ENCODE data around the gene SHBG.

DNA sequence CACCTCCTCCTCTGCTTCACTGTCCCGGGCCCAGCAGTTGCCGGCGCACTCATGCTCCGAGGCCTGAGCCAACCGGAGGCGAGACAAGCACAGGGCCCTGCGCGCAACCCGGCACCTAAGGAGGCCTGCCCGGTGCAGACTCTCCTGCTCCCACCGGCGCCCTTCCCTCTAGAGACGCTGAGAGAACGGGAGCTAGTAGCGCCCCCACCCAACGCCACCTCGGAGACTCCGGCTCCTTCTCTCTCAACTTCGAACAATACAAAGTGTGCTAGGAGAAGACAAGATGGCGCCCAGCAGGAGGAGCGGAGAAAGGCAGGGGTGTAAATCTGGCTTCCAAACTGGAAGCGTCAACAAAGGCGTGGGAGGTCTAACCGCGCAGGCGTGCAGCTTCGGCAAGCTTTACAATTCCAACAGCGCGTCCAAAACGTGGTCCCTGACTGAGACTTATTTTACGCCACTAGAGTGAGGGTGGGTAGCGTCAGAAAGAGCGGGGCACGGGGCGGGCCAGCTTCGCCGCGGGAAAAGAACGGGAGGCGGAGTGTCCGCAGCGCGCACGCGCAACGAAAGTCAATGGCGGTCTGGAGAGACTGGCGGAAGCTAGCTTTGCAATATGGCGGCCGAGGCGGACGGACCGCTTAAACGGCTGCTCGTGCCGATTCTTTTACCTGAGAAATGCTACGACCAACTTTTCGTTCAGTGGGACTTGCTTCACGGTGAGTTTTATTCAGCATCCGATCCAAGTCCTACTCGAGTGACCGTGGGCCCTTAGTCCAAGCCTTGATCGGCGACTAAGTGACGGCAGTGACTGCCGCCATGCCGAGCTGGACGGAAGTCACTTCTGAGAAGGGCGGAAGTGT lies 46.5 kb upstream of the SHBG start, which contains the start of gene MPDU1:
- TF ChIP-seq, protein P1, sequence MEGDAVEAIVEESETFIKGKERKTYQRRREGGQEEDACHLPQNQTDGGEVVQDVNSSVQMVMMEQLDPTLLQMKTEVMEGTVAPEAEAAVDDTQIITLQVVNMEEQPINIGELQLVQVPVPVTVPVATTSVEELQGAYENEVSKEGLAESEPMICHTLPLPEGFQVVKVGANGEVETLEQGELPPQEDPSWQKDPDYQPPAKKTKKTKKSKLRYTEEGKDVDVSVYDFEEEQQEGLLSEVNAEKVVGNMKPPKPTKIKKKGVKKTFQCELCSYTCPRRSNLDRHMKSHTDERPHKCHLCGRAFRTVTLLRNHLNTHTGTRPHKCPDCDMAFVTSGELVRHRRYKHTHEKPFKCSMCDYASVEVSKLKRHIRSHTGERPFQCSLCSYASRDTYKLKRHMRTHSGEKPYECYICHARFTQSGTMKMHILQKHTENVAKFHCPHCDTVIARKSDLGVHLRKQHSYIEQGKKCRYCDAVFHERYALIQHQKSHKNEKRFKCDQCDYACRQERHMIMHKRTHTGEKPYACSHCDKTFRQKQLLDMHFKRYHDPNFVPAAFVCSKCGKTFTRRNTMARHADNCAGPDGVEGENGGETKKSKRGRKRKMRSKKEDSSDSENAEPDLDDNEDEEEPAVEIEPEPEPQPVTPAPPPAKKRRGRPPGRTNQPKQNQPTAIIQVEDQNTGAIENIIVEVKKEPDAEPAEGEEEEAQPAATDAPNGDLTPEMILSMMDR (IDR thresholded peaks at IDR 0.05): peak in 1 of 3 experiments; percentile 32
- TF ChIP-seq POLR2A (IDR thresholded peaks at IDR 0.05; ENCODE audit: low read depth): peak; percentile 40
- TF ChIP-seq POLR2AphosphoS5 (IDR thresholded peaks at IDR 0.05): peak; percentile 76 to 94

Data from esophagus muscularis mucosa (tissue), 3 donors.